Cardiac fibroblast (primary cell): Measurements from ENCODE around the gene TGIF1.
"Not testable (repeated sequence)": the region's sequence is repeated elsewhere in the genome, so short reads cannot be mapped to it uniquely, and the experiment has no call there.

ENCODE experiments used
- DNase-seq, 2 donors: peaks; one replicate each; pipeline versions ENCODE4 v3.0.0 to v3.0.0-alpha.2; 2010; ENCODE audit warnings: low read depth in 2 of 2
- H3K4me3 ChIP-seq, 2 donors: replicated peaks in 1 of 2; 1 replicate in 1 of 2; 2 replicates in 1 of 2; pipeline ENCODE4 v1.5.1; 2011; ENCODE audit warnings: low read depth in 2 of 2, low read length in 2 of 2, mild to moderate bottlenecking in 2 of 2, moderate library complexity in 1 of 2
- TF ChIP-seq, protein P1 (sequence below): IDR thresholded peaks from one replicate; pipeline ENCODE4 v1.5.1; 2011; ENCODE audit warnings: low read depth, mild to moderate bottlenecking, low read length, inconsistent platforms

TGIF1 gene

DNA sequence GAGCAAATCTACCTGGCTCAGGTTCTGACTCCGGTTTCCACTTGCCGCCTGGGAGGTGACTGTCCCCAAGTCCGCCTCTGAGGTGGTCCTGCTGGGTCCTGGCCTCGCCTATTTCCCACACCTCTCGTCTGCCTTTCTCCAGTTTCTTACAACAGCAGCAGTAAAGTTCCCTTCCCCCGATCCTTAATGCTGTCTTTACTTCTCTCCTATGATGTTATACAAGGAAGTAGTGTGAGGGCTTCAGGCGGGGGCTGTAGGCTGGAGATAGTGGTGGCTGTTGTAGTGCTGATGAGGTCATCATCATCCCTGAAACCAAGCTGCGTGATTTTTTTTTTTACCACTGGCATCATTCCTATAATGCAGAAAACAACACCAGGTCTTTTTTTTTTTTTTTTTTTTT is 18.9 kb downstream of the TGIF1 start:
- DNase-seq = peak in 1 of 2 donors; percentile 43
- H3K4me3 ChIP-seq = no peak overlapping the region
- TF ChIP-seq, protein P1, sequence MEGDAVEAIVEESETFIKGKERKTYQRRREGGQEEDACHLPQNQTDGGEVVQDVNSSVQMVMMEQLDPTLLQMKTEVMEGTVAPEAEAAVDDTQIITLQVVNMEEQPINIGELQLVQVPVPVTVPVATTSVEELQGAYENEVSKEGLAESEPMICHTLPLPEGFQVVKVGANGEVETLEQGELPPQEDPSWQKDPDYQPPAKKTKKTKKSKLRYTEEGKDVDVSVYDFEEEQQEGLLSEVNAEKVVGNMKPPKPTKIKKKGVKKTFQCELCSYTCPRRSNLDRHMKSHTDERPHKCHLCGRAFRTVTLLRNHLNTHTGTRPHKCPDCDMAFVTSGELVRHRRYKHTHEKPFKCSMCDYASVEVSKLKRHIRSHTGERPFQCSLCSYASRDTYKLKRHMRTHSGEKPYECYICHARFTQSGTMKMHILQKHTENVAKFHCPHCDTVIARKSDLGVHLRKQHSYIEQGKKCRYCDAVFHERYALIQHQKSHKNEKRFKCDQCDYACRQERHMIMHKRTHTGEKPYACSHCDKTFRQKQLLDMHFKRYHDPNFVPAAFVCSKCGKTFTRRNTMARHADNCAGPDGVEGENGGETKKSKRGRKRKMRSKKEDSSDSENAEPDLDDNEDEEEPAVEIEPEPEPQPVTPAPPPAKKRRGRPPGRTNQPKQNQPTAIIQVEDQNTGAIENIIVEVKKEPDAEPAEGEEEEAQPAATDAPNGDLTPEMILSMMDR = no peak

DNA sequence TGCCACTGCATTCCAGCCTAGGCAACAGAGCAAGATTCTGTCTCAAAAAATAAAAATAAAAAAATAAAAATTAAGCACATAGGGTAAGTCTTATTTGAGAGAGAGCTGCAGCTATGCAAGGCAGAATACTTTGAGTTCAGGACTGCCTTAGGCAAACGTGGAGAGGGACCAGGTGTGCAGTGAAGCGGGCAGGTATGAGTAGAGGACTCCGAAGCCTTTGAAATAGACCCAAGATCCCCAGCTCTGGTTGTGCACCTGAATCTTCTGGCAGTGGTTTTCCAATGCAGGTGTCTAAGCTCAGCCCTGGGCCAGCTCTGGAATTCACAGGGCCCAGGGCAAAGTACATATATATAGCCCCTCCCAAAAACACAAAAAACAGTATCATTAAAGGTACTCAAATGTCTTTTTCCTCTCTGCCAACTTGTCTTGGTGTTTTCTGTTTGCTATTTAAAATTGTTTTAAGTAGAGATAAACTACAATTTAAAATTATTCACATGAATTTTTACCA is 21.2 kb downstream of the TGIF1 start:
- TF ChIP-seq, protein P1 = no peak
- H3K4me3 ChIP-seq = no peak overlapping the region
- DNase-seq = no peak

DNA sequence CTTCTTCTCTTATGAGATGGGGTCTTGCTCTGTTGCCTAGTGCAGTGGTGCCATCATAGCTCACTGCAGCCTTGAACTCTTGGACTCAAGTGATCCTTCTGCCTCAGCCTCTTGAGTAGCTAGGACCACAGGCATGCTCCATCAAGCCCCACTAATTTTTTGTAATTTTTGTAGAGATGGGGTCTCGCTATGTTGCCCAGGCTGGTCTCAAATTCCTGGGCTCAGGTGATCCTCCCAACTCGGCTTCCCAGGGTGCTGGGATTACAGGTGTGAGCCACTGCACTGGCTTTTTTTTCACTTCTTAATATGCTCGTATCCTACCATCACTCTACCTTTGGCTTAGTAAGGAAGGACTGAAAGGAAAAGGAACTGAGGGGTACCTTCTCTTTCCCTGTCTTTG is 22.1 kb downstream of the TGIF1 start:
- H3K4me3 ChIP-seq, DNase-seq: not testable (repeated sequence)

DNA sequence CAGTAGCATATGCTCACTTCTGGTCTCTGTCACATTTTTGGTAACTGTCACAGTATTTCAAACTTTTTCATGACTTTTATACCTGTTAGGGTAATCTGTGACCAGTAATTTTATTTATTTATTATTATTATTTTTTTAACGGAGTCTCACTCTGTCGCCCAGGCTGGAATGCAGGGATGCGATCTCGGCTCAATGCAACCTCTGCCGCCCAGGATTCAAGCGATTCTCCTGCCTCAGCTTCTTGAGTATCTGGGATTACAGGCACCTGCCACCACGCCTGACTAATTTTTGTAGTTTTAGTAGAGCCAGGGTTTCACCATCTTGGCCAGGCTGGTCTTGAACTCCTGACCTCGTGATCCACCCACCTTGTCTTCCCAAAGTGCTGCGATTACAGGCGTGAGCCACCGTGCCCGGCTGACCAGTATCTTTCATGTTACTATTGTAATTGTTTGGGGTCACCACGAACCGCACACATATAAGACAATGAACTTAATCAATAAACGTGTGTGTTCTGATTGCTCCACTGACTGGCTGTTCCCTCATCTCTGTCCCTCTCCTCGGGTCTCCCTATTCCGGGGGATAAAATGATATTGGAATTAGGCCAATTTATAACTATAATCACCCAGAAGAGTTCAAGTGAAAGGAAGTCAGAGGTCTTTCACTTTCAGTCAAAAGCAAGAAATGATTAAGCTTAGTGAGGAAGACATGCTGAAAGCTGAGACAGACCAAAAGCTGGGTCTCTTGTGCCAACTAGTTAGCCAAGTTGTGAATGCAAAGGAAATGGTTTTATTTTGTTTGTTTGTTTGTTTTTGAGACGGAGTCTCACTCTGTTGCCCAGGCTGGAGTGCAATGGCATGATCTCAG is 22.9 kb downstream of the TGIF1 start:
- TF ChIP-seq, protein P1 = no peak
- no peak for DNase-seq

DNA sequence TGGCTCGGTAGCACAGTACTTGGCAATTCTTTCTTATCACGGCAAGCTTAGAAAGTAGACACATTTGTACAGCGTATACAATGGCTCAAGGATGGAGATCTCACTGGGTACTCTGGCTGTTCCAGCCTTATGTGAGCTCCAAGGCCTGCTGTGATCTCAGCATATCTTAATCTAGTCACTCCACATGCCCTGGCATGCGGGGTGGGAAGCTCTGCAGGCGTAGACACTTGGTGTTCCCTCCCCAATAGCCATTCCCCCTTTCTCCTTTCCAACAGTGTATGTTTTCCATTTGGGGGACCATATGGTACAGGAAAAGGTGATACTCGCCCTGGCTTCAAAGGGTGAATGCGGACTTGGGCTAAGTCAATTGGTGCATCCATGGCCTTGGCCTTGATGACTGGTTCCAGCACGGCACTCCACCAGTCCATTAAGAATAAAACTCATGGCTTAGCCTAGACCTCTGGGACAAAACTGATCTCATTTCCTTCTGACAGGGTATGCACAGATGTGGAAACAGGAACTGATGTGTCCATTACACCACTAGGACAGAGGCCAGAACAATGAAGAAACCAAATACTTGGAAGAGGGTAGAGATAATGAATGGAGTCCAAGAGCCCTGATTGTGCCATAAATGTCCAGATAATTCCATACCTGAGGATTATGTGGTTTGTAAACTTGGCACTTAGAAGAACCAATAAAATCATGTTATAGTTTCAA is 28.4 kb downstream of the TGIF1 start:
- TF ChIP-seq, protein P1 = no peak
- H3K4me3 ChIP-seq = no peak overlapping the region
- peak; percentile 86 to 88 for DNase-seq

More for the DNA sequence above, 22.9 kb downstream of the TGIF1 start:
- no peak overlapping the region for H3K4me3 ChIP-seq

- no peak for DNase-seq
Observed at GRCh38 chr18:3479978-3480509, 30.1 kb downstream of the TGIF1 start.

More at GRCh38 chr18:3479978-3480509, 30.1 kb downstream of the TGIF1 start:
- no peak overlapping the region for H3K4me3 ChIP-seq
- TF ChIP-seq, protein P1 = no peak
